ENCODE results near the gene SFXN5.
"Not testable (repeated sequence)": the region's sequence is repeated elsewhere in the genome, so short reads cannot be mapped to it uniquely, and the experiment has no call there.

Gene SFXN5

GRCh38 chr2:73076701-73077423, 5.3 kb upstream of the SFXN5 start:
- DNase-seq = no peak

GRCh38 chr2:73075477-73076373, 4.2 kb upstream of the SFXN5 start:
- no peak for DNase-seq

GRCh38 chr2:73074110-73075069, 2.9 kb upstream of the SFXN5 start:
- DNase-seq = no peak

- DNase-seq = no peak
Measured at GRCh38 chr2:73072416-73072815, 904 bp upstream of the SFXN5 start.

- DNase-seq = no peak
Measured at GRCh38 chr2:73072129-73072395, 550 bp upstream of the SFXN5 start.

GRCh38 chr2:73070643-73071359, 711 bp downstream of the SFXN5 start:
- peak; percentile 30 for DNase-seq

GRCh38 chr2:73069855-73070642, 1.5 kb downstream of the SFXN5 start:
- no peak for DNase-seq

GRCh38 chr2:73069041-73069854, 2.3 kb downstream of the SFXN5 start:
- DNase-seq = no peak

GRCh38 chr2:73068147-73068546, 3.4 kb downstream of the SFXN5 start:
- DNase-seq = no peak

- DNase-seq = no peak
Measured at GRCh38 chr2:73067043-73067442, 4.5 kb downstream of the SFXN5 start.

GRCh38 chr2:73065070-73065469, 6.4 kb downstream of the SFXN5 start:
- DNase-seq = not testable (repeated sequence)

- no peak for DNase-seq
Measured at GRCh38 chr2:73063909-73064875, 7.3 kb downstream of the SFXN5 start.

- no peak for DNase-seq
Measured at GRCh38 chr2:73063472-73063871, 8.0 kb downstream of the SFXN5 start.

GRCh38 chr2:73059106-73059505, 12.4 kb downstream of the SFXN5 start:
- DNase-seq = no peak

- no peak for DNase-seq
Measured at GRCh38 chr2:73054980-73055379, 16.5 kb downstream of the SFXN5 start.

- no peak for DNase-seq
Measured at GRCh38 chr2:73053316-73054114, 18.0 kb downstream of the SFXN5 start.

- DNase-seq = no peak
Measured at GRCh38 chr2:73050121-73050545, 21.4 kb downstream of the SFXN5 start.
